CD4-positive, alpha-beta memory T cell (primary cell): ENCODE results near the gene ABHD5. TPM values are rescaled to one million over a fixed set of nuclear protein-coding genes. Genes with fewer than 3 reads are reported as not detected.
"Not testable (repeated sequence)": the region's sequence is repeated elsewhere in the genome, so short reads cannot be mapped to it uniquely, and the experiment has no call there.

Experiments used
- CTCF ChIA-PET: fragments of 350-600 bp; sonication (Branson Sonifier 250); formaldehyde crosslinking; loops from one replicate; lab custom pipeline; 2021; ENCODE audit warnings: inconsistent platforms; ENCODE audit not compliant: partially characterized antibody; lab: Charles Lee
- POLR2A ChIA-PET: fragments of 350-600 bp; sonication (Branson Sonifier 250); formaldehyde crosslinking; loops from one replicate; lab custom pipeline; 2021; ENCODE audit not compliant: partially characterized antibody; lab: Charles Lee
- DNase-seq, 5 donors: peaks; one replicate each; pipeline versions ENCODE4 v3.0.0 to v3.0.0-alpha.2; 2020 to 2022; ENCODE audit warnings: mixed read lengths in 1 of 5
- H3K27ac ChIP-seq: one replicate; pipeline ENCODE4 v1.7.0; 2013; ENCODE audit warnings: low read depth, low read length
- H3K27me3 ChIP-seq: 2 replicates; pipeline ENCODE4 v1.7.0; 2013; ENCODE audit warnings: mild to moderate bottlenecking, low read length, moderate library complexity; ENCODE audit not compliant: insufficient read depth
- H3K36me3 ChIP-seq: 2 replicates; pipeline ENCODE4 v1.7.0; 2013; ENCODE audit warnings: mild to moderate bottlenecking, low read length, moderate library complexity; ENCODE audit not compliant: insufficient read depth
- H3K4me1 ChIP-seq: 2 replicates; pipeline ENCODE4 v1.7.0; 2013; ENCODE audit warnings: mild to moderate bottlenecking, low read length, moderate library complexity; ENCODE audit not compliant: insufficient read depth
- H3K4me3 ChIP-seq, 2 donors: one replicate each; pipeline ENCODE4 v1.7.0; 2013; ENCODE audit warnings: low read length in 2 of 2, mild to moderate bottlenecking in 1 of 2
- H3K9me3 ChIP-seq, 2 donors: one replicate each; pipeline ENCODE4 v1.7.0; 2013; ENCODE audit warnings: low read length in 2 of 2, control low read depth in 1 of 2; ENCODE audit not compliant: control insufficient read depth in 1 of 2
- H3K27ac Mint-ChIP-seq, 7 donors: one replicate each; pipeline ENCODE4 v1.8.0; 2020 to 2021; ENCODE audit warnings: mixed read lengths in 7 of 7, mild to moderate bottlenecking in 6 of 7, inconsistent platforms in 3 of 7, moderate library complexity in 3 of 7
- H3K27me3 Mint-ChIP-seq, 2 donors: one replicate each; pipeline ENCODE4 v1.8.0; 2020 to 2021; ENCODE audit warnings: mixed read lengths in 2 of 2
- H3K36me3 Mint-ChIP-seq, 2 donors: one replicate each; pipeline ENCODE4 v1.8.0; 2020 to 2021; ENCODE audit warnings: mixed read lengths in 2 of 2, inconsistent platforms in 1 of 2, mild to moderate bottlenecking in 1 of 2
- H3K4me1 Mint-ChIP-seq, 4 donors: one replicate each; pipeline ENCODE4 v1.8.0; 2020 to 2021; ENCODE audit warnings: mixed read lengths in 4 of 4, mild to moderate bottlenecking in 1 of 4
- H3K4me3 Mint-ChIP-seq, 8 donors: one replicate each; pipeline ENCODE4 v1.8.0; 2020 to 2021; ENCODE audit warnings: mixed read lengths in 8 of 8, mild to moderate bottlenecking in 7 of 8, moderate library complexity in 6 of 8, inconsistent platforms in 3 of 8
- H3K9me3 Mint-ChIP-seq, 8 donors: one replicate each; pipeline ENCODE4 v1.8.0; 2020 to 2021; ENCODE audit warnings: mixed read lengths in 8 of 8, mild to moderate bottlenecking in 5 of 8, inconsistent platforms in 3 of 8, moderate library complexity in 1 of 8
- intact Hi-C: fragments of 100-400 bp; cut with micrococcal nuclease; formaldehyde crosslinking; loops from one replicate; pipeline ENCODE4 v1.15.1; 2023
- polyA plus RNA-seq, 2 donors: library from polyadenylated mRNA; unstranded; fragments of 300-500 nt; fragmentation: Illumina TruSeq; gene quantifications; one replicate each; pipeline ENCODE4 v1.2.3, GENCODE V29; 2021
- total RNA-seq, 2 experiments: library from RNA; stranded (reverse); gene quantifications; one replicate each; pipeline ENCODE4 v1.2.3, GENCODE V29; 2021

The ABHD5 gene
- total and polyA plus RNA-seq, 4 experiments from 2014 or later, result 5.3 to 7.5 (median 6.6) TPM

- DNase-seq, result no peak
- ChIA-PET CTCF (no interaction called here), POLR2A (no interaction called here)
- H3K4me3 ChIP-seq, result no peak overlapping the region
- no peak overlapping the region for H3K27ac ChIP-seq
- H3K4me1 Mint-ChIP-seq, result no peaks in the 10 kb centered on the region
- H3K27me3 Mint-ChIP-seq, result peaks cover 10 to 12% of the 10 kb centered on the region in 2 donors
- no peaks in the 10 kb centered on the region for H3K4me1 ChIP-seq
- H3K9me3 ChIP-seq, result no peaks in the 10 kb centered on the region
- no peak overlapping the region for H3K27ac Mint-ChIP-seq
- H3K9me3 Mint-ChIP-seq, result peaks cover 0 to 2% (median 0%) of the 10 kb centered on the region in 8 donors
- no peaks in the 10 kb centered on the region for H3K27me3 ChIP-seq
- H3K36me3 ChIP-seq, result no peaks in the 10 kb centered on the region
- no peak overlapping the region for H3K4me3 Mint-ChIP-seq
- H3K36me3 Mint-ChIP-seq, result no peaks in the 10 kb centered on the region
- intact Hi-C loops, result no loop called here
These were observed 40.4 kb upstream of the ABHD5 start for GRCh38 chr3:43650345-43650744.

GRCh38 chr3:43656390-43656789 is 34.3 kb upstream of the ABHD5 start:
- H3K4me3 ChIP-seq, H3K4me1 ChIP-seq, POLR2A ChIA-PET, intact Hi-C loops, H3K36me3 Mint-ChIP-seq, H3K4me1 Mint-ChIP-seq, H3K27me3 ChIP-seq, H3K4me3 Mint-ChIP-seq, H3K27me3 Mint-ChIP-seq, H3K27ac ChIP-seq, H3K36me3 ChIP-seq, DNase-seq, H3K27ac Mint-ChIP-seq, H3K9me3 ChIP-seq, H3K9me3 Mint-ChIP-seq: not testable (repeated sequence)
- CTCF ChIA-PET, result interaction anchor here (1.4 kb wide), 1 partner anchor 15 kb away, joined by 3 read pairs; no protein-coding TSS in a partner anchor

- intact Hi-C loops, result no loop called here
- ChIA-PET POLR2A (no interaction called here), CTCF (no interaction called here)
- Mint-ChIP-seq H3K27ac (no peak overlapping the region), H3K36me3 (no peaks in the 10 kb centered on the region), H3K27me3 (peaks cover 8 to 13% of the 10 kb centered on the region in 2 donors), H3K9me3 (peaks cover 0 to 9% (median 3%) of the 10 kb centered on the region in 8 donors), H3K4me3 (no peak overlapping the region), H3K4me1 (no peaks in the 10 kb centered on the region)
- H3K9me3 ChIP-seq, result no peaks in the 10 kb centered on the region
- H3K36me3 ChIP-seq, result no peaks in the 10 kb centered on the region
- no peak for DNase-seq
- H3K27me3 ChIP-seq, result no peaks in the 10 kb centered on the region
- no peak overlapping the region for H3K4me3 ChIP-seq
- no peaks in the 10 kb centered on the region for H3K4me1 ChIP-seq
- no peak overlapping the region for H3K27ac ChIP-seq
These were observed 31.4 kb upstream of the ABHD5 start for GRCh38 chr3:43659250-43659880.

- H3K27ac Mint-ChIP-seq, H3K9me3 ChIP-seq, POLR2A ChIA-PET, H3K4me3 Mint-ChIP-seq, CTCF ChIA-PET, H3K36me3 ChIP-seq, DNase-seq, H3K36me3 Mint-ChIP-seq, H3K27me3 ChIP-seq, intact Hi-C loops, H3K4me1 Mint-ChIP-seq, H3K4me1 ChIP-seq, H3K4me3 ChIP-seq, H3K27ac ChIP-seq: not testable (repeated sequence)
- H3K27me3 Mint-ChIP-seq, result peaks cover 10 to 17% of the 10 kb centered on the region in 2 donors
- peaks cover 0 to 16% (median 7%) of the 10 kb centered on the region in 8 donors for H3K9me3 Mint-ChIP-seq
These were observed 29.4 kb upstream of the ABHD5 start for GRCh38 chr3:43661376-43661775.

GRCh38 chr3:43665011-43665410 is 25.7 kb upstream of the ABHD5 start:
- H3K4me3 ChIP-seq, H3K4me3 Mint-ChIP-seq, CTCF ChIA-PET, intact Hi-C loops, H3K27ac ChIP-seq, H3K27me3 ChIP-seq, POLR2A ChIA-PET, DNase-seq, H3K27ac Mint-ChIP-seq, H3K9me3 ChIP-seq, H3K4me1 Mint-ChIP-seq, H3K36me3 Mint-ChIP-seq, H3K36me3 ChIP-seq, H3K4me1 ChIP-seq: not testable (repeated sequence)
- Mint-ChIP-seq H3K9me3 (peaks cover 0 to 16% (median 7%) of the 10 kb centered on the region in 8 donors), H3K27me3 (peaks cover 18 to 26% of the 10 kb centered on the region in 2 donors)

- Mint-ChIP-seq H3K4me1 (no peaks in the 10 kb centered on the region), H3K27me3 (peaks cover 13 to 16% of the 10 kb centered on the region in 2 donors), H3K9me3 (no peaks in the 10 kb centered on the region), H3K36me3 (no peaks in the 10 kb centered on the region), H3K27ac (no peak overlapping the region), H3K4me3 (no peak overlapping the region)
- Histone ChIP-seq H3K27ac (no peak overlapping the region), H3K27me3 (no peaks in the 10 kb centered on the region), H3K4me3 (no peak overlapping the region), H3K36me3 (no peaks in the 10 kb centered on the region), H3K4me1 (no peaks in the 10 kb centered on the region), H3K9me3 (no peaks in the 10 kb centered on the region)
- intact Hi-C loops, result no loop called here
- ChIA-PET CTCF (no interaction called here), POLR2A (no interaction called here)
- no peak for DNase-seq
These were observed 19.9 kb upstream of the ABHD5 start for GRCh38 chr3:43670635-43671522.

- H3K27me3 ChIP-seq, result no peaks in the 10 kb centered on the region
- CTCF ChIA-PET, result interaction anchor here (0.6 kb wide), 1 partner anchor 990 kb away, joined by 4 read pairs; no protein-coding TSS in a partner anchor
- POLR2A ChIA-PET, result interaction anchor here (0.8 kb wide), 1 partner anchor 888 kb away, joined by 3 read pairs; no protein-coding TSS in a partner anchor
- peaks cover 0 to 5% of the 10 kb centered on the region in 2 donors for H3K36me3 Mint-ChIP-seq
- no peak overlapping the region for H3K4me3 ChIP-seq
- no peak overlapping the region for H3K27ac ChIP-seq
- intact Hi-C loops, result no loop called here
- no peaks in the 10 kb centered on the region for H3K36me3 ChIP-seq
- H3K27ac Mint-ChIP-seq, result no peak overlapping the region
- peaks cover 5 to 7% of the 10 kb centered on the region in 2 donors for H3K27me3 Mint-ChIP-seq
- H3K4me3 Mint-ChIP-seq, result no peak overlapping the region
- H3K9me3 ChIP-seq, result no peaks in the 10 kb centered on the region
- H3K4me1 Mint-ChIP-seq, result no peaks in the 10 kb centered on the region
- H3K9me3 Mint-ChIP-seq, result peaks cover 0 to 2% (median 0%) of the 10 kb centered on the region in 8 donors
- DNase-seq, result no peak
- H3K4me1 ChIP-seq, result no peaks in the 10 kb centered on the region
These were observed 16.2 kb upstream of the ABHD5 start for GRCh38 chr3:43674345-43675085.
